K562 (cell line): ENCODE data around the gene UBTD1. TPM values are rescaled to one million over a fixed set of nuclear protein-coding genes. Genes with fewer than 3 reads are reported as not detected.

Experiments
- ATAC-seq: fragments of 200-7000 bp; cut with Tn5 transposase; 3 replicates; pipeline ENCODE4 v1.9.1; 2020; ENCODE audit warnings: moderate library complexity
- BruUV-seq: library from RNA; stranded (reverse); fragments of 400-500 nt; replicated peaks from 2 replicates; lab custom pipeline; 2021; lab: Mats Ljungman, UMichigan
- CTCF ChIA-PET: fragments of 300-600 bp; formaldehyde crosslinking; extraction: SDS; loops from one replicate; lab custom pipeline; 2021; ENCODE audit warnings: low intra/inter-chr PET ratio; lab: Yijun Ruan, JAX
- POLR2A ChIA-PET: fragments of 300-600, 350-650 bp; sonication (Branson Sonifier 250); formaldehyde crosslinking; extraction: SDS; loops from one replicate; lab custom pipeline; 2021; ENCODE audit warnings: antibody characterized with exemption, inconsistent platforms; lab: Yijun Ruan, JAX
- DNase-seq, 4 experiments: peaks; one replicate each; pipeline versions ENCODE4 v3.0.0 to v3.0.0-alpha.2; 2011 to 2018; ENCODE audit warnings: low spot score in 3 of 4, mixed read lengths in 3 of 4; ENCODE audit errors: extremely low read depth in 1 of 4
- FAIRE-seq: peaks from 2 replicates; lab custom pipeline; 2011; peaks lifted over from hg19 to GRCh38; lab: Jason Lieb, UNC
- H2AFZ ChIP-seq: 2 replicates; pipeline ENCODE4 v1.6.0; 2011; ENCODE audit warnings: low read depth, low read length, control low read depth, inconsistent platforms
- H3K27ac ChIP-seq: fragments of 200-600 bp; 3 replicates; pipeline ENCODE4 v1.8.0; 2011; ENCODE audit warnings: low read depth, mild to moderate bottlenecking, control low read depth, inconsistent platforms, low read length, moderate library complexity, mixed read lengths; ENCODE audit errors: extremely low read depth
- H3K27me3 ChIP-seq, 2 experiments: fragments of 300-600 bp in 1 of 2; 2 replicates in 1 of 2; 3 replicates in 1 of 2; pipeline versions ENCODE4 v1.6.0 to v1.8.0; 2011; ENCODE audit warnings: inconsistent platforms in 2 of 2, low read length in 2 of 2, mild to moderate bottlenecking in 1 of 2, mixed read lengths in 1 of 2, moderate library complexity in 1 of 2; ENCODE audit not compliant: control insufficient read depth in 2 of 2, insufficient read depth in 2 of 2
- H3K36me3 ChIP-seq: fragments of 300-600 bp; 3 replicates; pipeline ENCODE4 v1.8.0; 2011; ENCODE audit warnings: mild to moderate bottlenecking, low read length, inconsistent platforms; ENCODE audit not compliant: control insufficient read depth, insufficient read depth
- H3K4me1 ChIP-seq, 2 experiments: fragments of 200-600 bp in 1 of 2; replicated peaks in 1 of 2; 2 replicates in 1 of 2; 3 replicates in 1 of 2; pipeline versions ENCODE4 v1.5.1 to v1.8.0; 2011; ENCODE audit warnings: inconsistent platforms in 2 of 2, low read length in 2 of 2, mild to moderate bottlenecking in 1 of 2, mixed read lengths in 1 of 2, moderate library complexity in 1 of 2; ENCODE audit not compliant: control insufficient read depth in 2 of 2, insufficient read depth in 2 of 2
- H3K4me2 ChIP-seq: 2 replicates; pipeline ENCODE4 v1.6.1; 2011; ENCODE audit warnings: low read length, control low read depth, inconsistent platforms, mixed read lengths; ENCODE audit not compliant: insufficient read depth
- H3K4me3 ChIP-seq: fragments of 200-600 bp; sonication (generic), shearing (Covaris generic); 2 replicates; pipeline ENCODE4 v1.5.1; 2016; ENCODE audit warnings: control low read depth, inconsistent platforms
- H3K79me2 ChIP-seq: fragments of 200-600 bp; 3 replicates; pipeline ENCODE4 v1.8.0; 2011; ENCODE audit warnings: low read length, inconsistent platforms; ENCODE audit not compliant: control insufficient read depth, insufficient read depth
- H3K9ac ChIP-seq, 2 experiments: 2 replicates each; pipeline versions ENCODE4 v1.6.0 to v1.6.1; 2011; ENCODE audit warnings: low read depth in 2 of 2, low read length in 2 of 2, control low read depth in 1 of 2, inconsistent platforms in 1 of 2, mild to moderate bottlenecking in 1 of 2, mixed read lengths in 1 of 2; ENCODE audit not compliant: insufficient read depth in 1 of 2
- H3K9me1 ChIP-seq: one replicate; pipeline ENCODE4 v1.6.0; 2011; ENCODE audit warnings: inconsistent platforms, mild to moderate bottlenecking, low read length, moderate library complexity; ENCODE audit not compliant: control insufficient read depth, insufficient read depth
- H3K9me3 ChIP-seq: replicated peaks from 2 replicates; pipeline ENCODE4 v1.5.1; 2011; ENCODE audit warnings: low read depth, low read length, inconsistent platforms; ENCODE audit not compliant: control insufficient read depth, insufficient read depth
- H4K20me1 ChIP-seq: replicated peaks from 2 replicates; pipeline ENCODE4 v1.6.1; 2011; ENCODE audit warnings: low read length, inconsistent platforms, mixed read lengths; ENCODE audit not compliant: control insufficient read depth, insufficient read depth
- C11orf30 ChIP-seq: fragments of 450-650 bp; IDR thresholded peaks from 2 replicates; pipeline ENCODE4 v1.6.1; 2016; ENCODE audit warnings: low read depth, mild to moderate bottlenecking
- GABPB2 ChIP-seq: fragments of 250-450 bp; sonication (Bioruptor Pico); conservative IDR thresholded peaks from 2 replicates; pipeline ENCODE4 v1.5.1; 2021; ENCODE audit warnings: mild to moderate bottlenecking
- PATZ1 ChIP-seq: fragments of 250-450 bp; sonication (Bioruptor Pico); IDR thresholded peaks from 2 replicates; pipeline ENCODE4 v1.5.0; 2020; ENCODE audit warnings: mild to moderate bottlenecking, borderline replicate concordance
- WGBS: fragments of 100-300 bp; shearing (Covaris generic); methylation state at CpG from one replicate; pipeline ENCODE4 v1.1.6; 2016; ENCODE audit warnings: low coverage, mixed read lengths; ENCODE audit not compliant: insufficient coverage; ENCODE audit errors: missing lambda C conversion rate; 5-methylcytosine and 5-hydroxymethylcytosine counted together
- in situ Hi-C: fragments of 300-500 bp; cut with MboI; formaldehyde crosslinking; loops from 4 replicates; pipeline ENCODE4 v1.15.0; 2018; ENCODE audit warnings: inconsistent platforms, mixed read lengths
- intact Hi-C: fragments of 100-400 bp; cut with micrococcal nuclease; formaldehyde crosslinking; loops from 2 replicates; pipeline ENCODE4 v1.14.2; 2022
- polyA plus RNA-seq, 8 experiments: library from polyadenylated mRNA; depleted of rRNA in 4 of 8; stranded (reverse) in 5 of 8; unstranded in 3 of 8; fragments of >200 nt; fragmentation: Nextera tagmentation in 2 of 8; fragmentation: Illumina TruSeq in 1 of 8; extraction: Ambion mirVana in 2 of 8; extraction: Trizol in 1 of 8; gene quantifications; 2 replicates each; pipeline versions ENCODE4 v1.2.1 to v1.2.3, GENCODE V29; 2011 to 2014; ENCODE audit warnings: inconsistent platforms in 1 of 8, missing spikeins in 1 of 8
- total RNA-seq, 7 experiments: library from RNA; depleted of rRNA in 6 of 7; stranded (reverse); fragments of >200 nt in 6 of 7; fragmentation: Illumina TruSeq in 2 of 7; extraction: Trizol in 2 of 7; gene quantifications; 2 replicates each; pipeline versions ENCODE4 v1.2.1 to v1.2.3, GENCODE V29; 2011 to 2021; ENCODE audit warnings: low replicate concordance in 1 of 7

Gene UBTD1
- total and polyA plus RNA-seq, 9 of the 15 experiments (the other 6 are each of a cell fraction or from before 2014, with no cell fraction given): 0.08 to 1.6 (median 0.81) TPM; not detected in 1

GRCh38 chr10:97598407-97599271 lies 99.9 kb downstream of the UBTD1 start:
- no peak overlapping the region for H2AFZ ChIP-seq
- H3K4me2 ChIP-seq: no peak overlapping the region
- no peaks in the 10 kb centered on the region for H3K9me1 ChIP-seq
- CTCF ChIA-PET: no interaction called here
- H3K79me2 ChIP-seq: no peaks in the 10 kb centered on the region
- FAIRE-seq: no peak
- H4K20me1 ChIP-seq: no peaks in the 10 kb centered on the region
- no peak overlapping the region for H3K27ac ChIP-seq
- no peak for ATAC-seq
- no peaks in the 10 kb centered on the region for H3K9me3 ChIP-seq
- in situ Hi-C loops (no loop called here), intact Hi-C loops (no loop called here)
- POLR2A ChIA-PET: interaction anchor here (1.4 kb wide), 1 partner anchor 11 kb away, joined by 3 read pairs; no protein-coding TSS in a partner anchor
- H3K36me3 ChIP-seq: no peaks in the 10 kb centered on the region
- BruUV-seq: no TSS peak
- WGBS: 82% methylated on average over 9 of the region's 19 CpGs
- TF ChIP-seq GABPB2 (CRISPR knock-in tag): no peak
- no peak for TF ChIP-seq PATZ1
- TF ChIP-seq C11orf30: no peak
- peaks cover 21 to 23% of the 10 kb centered on the region in 2 experiments for H3K4me1 ChIP-seq
- DNase-seq: no peak
- H3K4me3 ChIP-seq: no peak overlapping the region
- no peaks in the 10 kb centered on the region for H3K27me3 ChIP-seq
- peak overlapping the region in 1 of 2 experiments; percentile 58; a peak in 1 of 4 replicates for H3K9ac ChIP-seq
